ENCODE data around the gene TPP2.

Gene TPP2

DNA sequence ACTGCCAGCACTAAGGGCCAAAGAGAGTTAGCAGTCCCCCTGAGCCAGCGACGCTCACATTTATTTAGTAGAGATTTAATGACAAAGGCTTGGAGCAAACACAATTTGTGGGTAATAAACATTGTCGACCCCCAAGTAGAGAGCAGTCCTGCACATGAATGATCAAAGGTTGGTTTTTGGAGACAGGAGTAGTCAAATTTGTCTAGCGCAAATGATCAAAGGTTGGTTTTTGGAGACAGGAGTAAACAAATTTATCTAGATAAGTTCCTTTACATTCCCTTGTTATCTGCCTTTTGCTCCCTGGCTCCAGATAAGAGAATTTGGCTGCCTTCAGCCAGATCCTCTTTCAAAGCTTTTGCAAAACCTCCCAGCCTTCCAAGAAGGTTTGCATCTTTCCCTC is 71.1 kb downstream of the TPP2 start:
- Histone ChIP-seq H3K9me3 (ENCODE audit: severe bottlenecking) (no peaks in the 10 kb centered on the region), H3K36me3 (ENCODE audit: low read depth) (peaks cover 66% of the 10 kb centered on the region), H3K27me3 (ENCODE audit: insufficient read depth, poor library complexity, severe bottlenecking) (no peaks in the 10 kb centered on the region), H3K4me3 (ENCODE audit: severe bottlenecking) (no peak overlapping the region), H3K27ac (ENCODE audit: poor library complexity, severe bottlenecking) (no peak overlapping the region), H3K4me1 (ENCODE audit: insufficient read depth, poor library complexity, severe bottlenecking) (no peaks in the 10 kb centered on the region)
- DNase-seq (ENCODE audit: low spot score) (no peak), ATAC-seq (ENCODE audit: low read depth) (no peak)
- TF ChIP-seq, protein P1, sequence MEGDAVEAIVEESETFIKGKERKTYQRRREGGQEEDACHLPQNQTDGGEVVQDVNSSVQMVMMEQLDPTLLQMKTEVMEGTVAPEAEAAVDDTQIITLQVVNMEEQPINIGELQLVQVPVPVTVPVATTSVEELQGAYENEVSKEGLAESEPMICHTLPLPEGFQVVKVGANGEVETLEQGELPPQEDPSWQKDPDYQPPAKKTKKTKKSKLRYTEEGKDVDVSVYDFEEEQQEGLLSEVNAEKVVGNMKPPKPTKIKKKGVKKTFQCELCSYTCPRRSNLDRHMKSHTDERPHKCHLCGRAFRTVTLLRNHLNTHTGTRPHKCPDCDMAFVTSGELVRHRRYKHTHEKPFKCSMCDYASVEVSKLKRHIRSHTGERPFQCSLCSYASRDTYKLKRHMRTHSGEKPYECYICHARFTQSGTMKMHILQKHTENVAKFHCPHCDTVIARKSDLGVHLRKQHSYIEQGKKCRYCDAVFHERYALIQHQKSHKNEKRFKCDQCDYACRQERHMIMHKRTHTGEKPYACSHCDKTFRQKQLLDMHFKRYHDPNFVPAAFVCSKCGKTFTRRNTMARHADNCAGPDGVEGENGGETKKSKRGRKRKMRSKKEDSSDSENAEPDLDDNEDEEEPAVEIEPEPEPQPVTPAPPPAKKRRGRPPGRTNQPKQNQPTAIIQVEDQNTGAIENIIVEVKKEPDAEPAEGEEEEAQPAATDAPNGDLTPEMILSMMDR (IDR thresholded peaks at IDR 0.05; ENCODE audit: poor library complexity, severe bottlenecking) = no peak

DNA sequence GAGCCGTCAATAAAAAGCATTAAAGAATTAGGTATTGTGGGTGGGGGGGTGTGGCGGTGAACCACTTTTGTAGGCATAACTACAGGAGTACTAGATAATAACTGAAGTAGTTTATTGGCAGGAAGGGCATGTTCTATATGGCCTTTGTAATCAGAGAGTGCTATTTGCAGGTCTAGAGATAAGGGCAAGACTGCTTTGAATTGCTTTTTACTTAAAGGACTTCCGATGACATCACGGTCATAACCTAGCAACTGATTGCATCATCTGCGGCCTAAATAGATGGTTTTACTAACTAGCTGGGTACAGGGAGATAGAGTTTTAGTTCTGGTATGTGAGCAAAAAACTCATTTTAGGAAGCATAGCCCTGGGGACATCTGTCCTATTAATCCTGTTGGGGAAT is 73.3 kb downstream of the TPP2 start:
- Histone ChIP-seq H3K4me1 (ENCODE audit: insufficient read depth, poor library complexity, severe bottlenecking) (no peaks in the 10 kb centered on the region), H3K27ac (ENCODE audit: poor library complexity, severe bottlenecking) (no peak overlapping the region), H3K27me3 (ENCODE audit: insufficient read depth, poor library complexity, severe bottlenecking) (no peaks in the 10 kb centered on the region), H3K36me3 (ENCODE audit: low read depth) (peaks cover 72% of the 10 kb centered on the region), H3K4me3 (ENCODE audit: severe bottlenecking) (no peak overlapping the region), H3K9me3 (ENCODE audit: severe bottlenecking) (no peaks in the 10 kb centered on the region)
- TF ChIP-seq, protein P1 (IDR thresholded peaks at IDR 0.05; ENCODE audit: poor library complexity, severe bottlenecking) = no peak
- DNase-seq (ENCODE audit: low spot score) (no peak), ATAC-seq (ENCODE audit: low read depth) (no peak)

DNA sequence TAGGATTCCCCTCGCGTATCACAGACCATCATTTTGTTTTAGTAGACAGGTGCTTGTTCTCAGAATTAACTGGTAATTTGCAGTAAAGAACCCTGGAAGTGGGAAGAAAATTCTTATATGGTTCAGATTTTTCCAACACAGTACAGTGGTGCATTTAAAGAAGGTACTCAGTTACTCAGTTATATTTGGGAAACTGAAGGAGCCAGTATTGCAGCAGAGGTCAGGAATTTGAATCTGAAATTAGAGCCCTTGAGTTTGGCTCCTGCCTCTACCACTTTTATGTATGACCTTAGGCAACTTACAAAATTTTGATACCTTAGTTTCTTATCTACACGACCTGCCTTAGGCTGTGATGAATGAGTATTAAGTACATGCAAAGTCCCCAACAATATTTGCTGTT is 78.3 kb downstream of the TPP2 start:
- ATAC-seq (ENCODE audit: low read depth) = no peak
- peaks cover 73% of the 10 kb centered on the region for H3K36me3 ChIP-seq (ENCODE audit: low read depth)
- TF ChIP-seq, protein P1 (IDR thresholded peaks at IDR 0.05; ENCODE audit: poor library complexity, severe bottlenecking) = no peak
- H3K4me3 ChIP-seq (ENCODE audit: severe bottlenecking) = no peak overlapping the region
- no peak for DNase-seq (ENCODE audit: low spot score)
- H3K27ac ChIP-seq (ENCODE audit: poor library complexity, severe bottlenecking) = no peak overlapping the region
- H3K27me3 ChIP-seq (ENCODE audit: insufficient read depth, poor library complexity, severe bottlenecking) = no peaks in the 10 kb centered on the region
- H3K9me3 ChIP-seq (ENCODE audit: severe bottlenecking) = no peaks in the 10 kb centered on the region
- H3K4me1 ChIP-seq (ENCODE audit: insufficient read depth, poor library complexity, severe bottlenecking) = no peaks in the 10 kb centered on the region

DNA sequence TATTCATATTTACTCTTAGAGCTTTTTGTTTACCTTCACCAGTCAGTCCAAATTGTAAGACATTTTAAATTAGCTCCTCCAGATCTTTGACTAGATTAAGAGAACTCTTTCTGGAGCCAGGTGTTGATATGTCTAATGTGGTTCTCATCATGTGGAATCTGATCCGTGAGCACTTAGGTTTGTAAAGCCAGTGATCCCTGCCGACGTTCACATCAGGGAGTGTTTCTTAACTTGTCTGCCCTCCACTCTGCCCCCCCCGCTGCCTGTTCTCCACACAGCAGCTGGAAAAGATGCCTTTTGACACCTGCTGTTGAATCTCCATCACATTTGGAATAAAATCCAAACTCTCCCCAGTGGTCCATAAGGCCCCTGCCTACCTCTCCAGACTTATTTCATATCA is 80.3 kb downstream of the TPP2 start:
- H3K27me3 ChIP-seq (ENCODE audit: insufficient read depth, poor library complexity, severe bottlenecking) = no peaks in the 10 kb centered on the region
- no peak for DNase-seq (ENCODE audit: low spot score)

More for the DNA sequence above, 80.3 kb downstream of the TPP2 start:
- no peak for ATAC-seq (ENCODE audit: low read depth)
- Histone ChIP-seq H3K36me3 (ENCODE audit: low read depth) (peaks cover 64% of the 10 kb centered on the region), H3K9me3 (ENCODE audit: severe bottlenecking) (no peaks in the 10 kb centered on the region), H3K27ac (ENCODE audit: poor library complexity, severe bottlenecking) (no peak overlapping the region), H3K4me1 (ENCODE audit: insufficient read depth, poor library complexity, severe bottlenecking) (no peaks in the 10 kb centered on the region), H3K4me3 (ENCODE audit: severe bottlenecking) (no peak overlapping the region)
- TF ChIP-seq, protein P1 (IDR thresholded peaks at IDR 0.05; ENCODE audit: poor library complexity, severe bottlenecking) = no peak
